DND-41 (cell line): ENCODE results near the gene KCNH1.

ENCODE experiments used
- ATAC-seq: fragments of 200-7000 bp; cut with Tn5 transposase; 3 replicates; pipeline ENCODE4 v1.9.1; 2021; ENCODE audit warnings: low read depth; ENCODE audit not compliant: insufficient read depth
- DNase-seq: peaks from one replicate; pipeline ENCODE4 v3.0.0-alpha.2; 2020
- H2AFZ ChIP-seq: 2 replicates; pipeline ENCODE4 v1.6.0; 2012; ENCODE audit warnings: low read depth, low read length
- H3K27ac ChIP-seq: 2 replicates; pipeline ENCODE4 v1.5.1; 2012; ENCODE audit warnings: low read length, inconsistent platforms
- H3K27me3 ChIP-seq: fragments of 200-600 bp; sonication (generic); 2 replicates; pipeline ENCODE4 v1.6.0; 2012; ENCODE audit warnings: low read length, mild to moderate bottlenecking, inconsistent platforms; ENCODE audit not compliant: insufficient read depth, poor library complexity
- H3K36me3 ChIP-seq: 2 replicates; pipeline ENCODE4 v1.5.1; 2012; ENCODE audit warnings: low read length, inconsistent platforms; ENCODE audit not compliant: insufficient read depth
- H3K4me1 ChIP-seq: 2 replicates; pipeline ENCODE4 v1.5.1; 2012; ENCODE audit warnings: mild to moderate bottlenecking, low read length; ENCODE audit not compliant: insufficient read depth
- H3K4me2 ChIP-seq: 2 replicates; pipeline ENCODE4 v1.6.0; 2012; ENCODE audit warnings: mild to moderate bottlenecking, moderate library complexity, low read length, inconsistent platforms; ENCODE audit not compliant: insufficient read depth
- H3K4me3 ChIP-seq, 2 experiments: fragments of 200-600 bp in 1 of 2; shearing (Covaris generic) in 1 of 2; 2 replicates each; pipeline ENCODE4 v1.5.1; 2012 to 2016; ENCODE audit warnings: inconsistent platforms in 2 of 2, low read length in 2 of 2, mild to moderate bottlenecking in 2 of 2, low read depth in 1 of 2, moderate library complexity in 1 of 2
- H3K79me2 ChIP-seq: 2 replicates; pipeline ENCODE4 v1.6.0; 2012; ENCODE audit warnings: low read length, inconsistent platforms; ENCODE audit not compliant: insufficient read depth
- H3K9ac ChIP-seq: 2 replicates; pipeline ENCODE4 v1.6.0; 2012; ENCODE audit warnings: low read depth, mild to moderate bottlenecking, inconsistent platforms, low read length, moderate library complexity
- H3K9me3 ChIP-seq: 2 replicates; pipeline ENCODE4 v1.5.1; 2012; ENCODE audit warnings: low read length, moderate library complexity, mild to moderate bottlenecking, inconsistent platforms; ENCODE audit not compliant: insufficient read depth, severe bottlenecking
- H4K20me1 ChIP-seq: 2 replicates; pipeline ENCODE4 v1.6.0; 2012; ENCODE audit warnings: low read length; ENCODE audit not compliant: insufficient read depth
- CTCF ChIP-seq: IDR thresholded peaks from 2 replicates; pipeline ENCODE4 v1.5.1; 2012; ENCODE audit warnings: borderline replicate concordance, low read length, moderate library complexity, mild to moderate bottlenecking; ENCODE audit not compliant: poor library complexity, severe bottlenecking; ENCODE audit errors: extremely low read depth
- EZH2 ChIP-seq: IDR thresholded peaks from 3 replicates; pipeline ENCODE4 v1.6.1; 2012; ENCODE audit warnings: borderline replicate concordance, low read depth, mild to moderate bottlenecking, moderate library complexity, low read length, inconsistent platforms; ENCODE audit not compliant: severe bottlenecking

The KCNH1 gene

GRCh38 chr1:210900820-210901219 is 233.1 kb downstream of the KCNH1 start:
- ATAC-seq: no peak
- TF ChIP-seq CTCF (no peak), EZH2 (no peak)
- Histone ChIP-seq H3K79me2 (no peaks in the 10 kb centered on the region), H3K4me1 (no peaks in the 10 kb centered on the region), H3K27ac (no peak overlapping the region), H4K20me1 (no peaks in the 10 kb centered on the region), H3K4me3 (no peak overlapping the region), H3K4me2 (no peak overlapping the region), H3K9ac (no peak overlapping the region), H3K36me3 (no peaks in the 10 kb centered on the region), H3K9me3 (no peaks in the 10 kb centered on the region), H2AFZ (no peak overlapping the region), H3K27me3 (no peaks in the 10 kb centered on the region)
- DNase-seq: no peak

GRCh38 chr1:210900079-210900478 is 233.9 kb downstream of the KCNH1 start:
- Histone ChIP-seq H4K20me1 (no peaks in the 10 kb centered on the region), H3K9me3 (no peaks in the 10 kb centered on the region), H3K4me2 (no peak overlapping the region), H3K36me3 (no peaks in the 10 kb centered on the region), H3K79me2 (no peaks in the 10 kb centered on the region), H3K27ac (no peak overlapping the region), H3K9ac (no peak overlapping the region), H3K4me1 (no peaks in the 10 kb centered on the region), H2AFZ (no peak overlapping the region), H3K27me3 (no peaks in the 10 kb centered on the region), H3K4me3 (no peak overlapping the region)
- no peak for TF ChIP-seq CTCF
- no peak for TF ChIP-seq EZH2
- no peak for ATAC-seq
- no peak for DNase-seq

- Histone ChIP-seq H3K79me2 (no peaks in the 10 kb centered on the region), H3K4me2 (no peak overlapping the region), H4K20me1 (no peaks in the 10 kb centered on the region), H3K4me3 (no peak overlapping the region), H2AFZ (no peak overlapping the region), H3K27ac (no peak overlapping the region), H3K4me1 (no peaks in the 10 kb centered on the region), H3K27me3 (no peaks in the 10 kb centered on the region), H3K36me3 (no peaks in the 10 kb centered on the region), H3K9ac (no peak overlapping the region), H3K9me3 (no peaks in the 10 kb centered on the region)
- no peak for ATAC-seq
- no peak for DNase-seq
- TF ChIP-seq CTCF: no peak
- no peak for TF ChIP-seq EZH2
Observed at GRCh38 chr1:210899676-210900075, 234.3 kb downstream of the KCNH1 start.

GRCh38 chr1:210898473-210898872 is 235.5 kb downstream of the KCNH1 start:
- TF ChIP-seq EZH2 (no peak), CTCF (no peak)
- Histone ChIP-seq H2AFZ (no peak overlapping the region), H3K9me3 (no peaks in the 10 kb centered on the region), H3K4me3 (no peak overlapping the region), H3K4me1 (no peaks in the 10 kb centered on the region), H3K79me2 (no peaks in the 10 kb centered on the region), H4K20me1 (no peaks in the 10 kb centered on the region), H3K27ac (no peak overlapping the region), H3K27me3 (no peaks in the 10 kb centered on the region), H3K4me2 (no peak overlapping the region), H3K36me3 (no peaks in the 10 kb centered on the region), H3K9ac (no peak overlapping the region)
- DNase-seq (no peak), ATAC-seq (no peak)
